ENCODE measurements around the gene AGFG1.

The AGFG1 gene

GRCh38 chr2:227566012-227566411 is 94.1 kb downstream of the AGFG1 start:
- Histone ChIP-seq H3K9ac (ENCODE audit: low read depth, low read length) (no peak overlapping the region), H3K27me3 (ENCODE audit: insufficient read depth, low read length) (no peaks in the 10 kb centered on the region), H3K4me1 (ENCODE audit: insufficient read depth, low read length) (no peaks in the 10 kb centered on the region; the same call in 1 of the 2 replicates), H3K4me3 (ENCODE audit: low read length) (no peak overlapping the region), H3K27ac (ENCODE audit: low read length) (no peak overlapping the region), H3K36me3 (ENCODE audit: insufficient read depth, low read depth, low read length) (no peaks in the 10 kb centered on the region), H3K9me3 (ENCODE audit: insufficient read depth, low read depth, low read length) (no peaks in the 10 kb centered on the region)

- no peaks in the 10 kb centered on the region for H3K36me3 ChIP-seq (ENCODE audit: insufficient read depth, low read depth, low read length)
- no peak overlapping the region for H3K9ac ChIP-seq (ENCODE audit: low read depth, low read length)
- no peak overlapping the region for H3K4me3 ChIP-seq (ENCODE audit: low read length)
- H3K4me1 ChIP-seq (ENCODE audit: insufficient read depth, low read length), result no peaks in the 10 kb centered on the region; the same call in 1 of the 2 replicates
- no peaks in the 10 kb centered on the region for H3K9me3 ChIP-seq (ENCODE audit: insufficient read depth, low read depth, low read length)
- no peaks in the 10 kb centered on the region for H3K27me3 ChIP-seq (ENCODE audit: insufficient read depth, low read length)
- H3K27ac ChIP-seq (ENCODE audit: low read length), result no peak overlapping the region
Measured at GRCh38 chr2:227568852-227569169, 96.9 kb downstream of the AGFG1 start.

GRCh38 chr2:227570615-227571014 is 98.7 kb downstream of the AGFG1 start:
- Histone ChIP-seq H3K36me3 (ENCODE audit: insufficient read depth, low read depth, low read length) (no peaks in the 10 kb centered on the region), H3K9me3 (ENCODE audit: insufficient read depth, low read depth, low read length) (no peaks in the 10 kb centered on the region), H3K27me3 (ENCODE audit: insufficient read depth, low read length) (no peaks in the 10 kb centered on the region), H3K9ac (ENCODE audit: low read depth, low read length) (no peak overlapping the region), H3K27ac (ENCODE audit: low read length) (no peak overlapping the region), H3K4me1 (ENCODE audit: insufficient read depth, low read length) (no peaks in the 10 kb centered on the region), H3K4me3 (ENCODE audit: low read length) (no peak overlapping the region)

- H3K27ac ChIP-seq (ENCODE audit: low read length), result no peak overlapping the region
- no peak overlapping the region for H3K4me3 ChIP-seq (ENCODE audit: low read length)
- H3K9ac ChIP-seq (ENCODE audit: low read depth, low read length), result no peak overlapping the region
- H3K36me3 ChIP-seq (ENCODE audit: insufficient read depth, low read depth, low read length), result no peaks in the 10 kb centered on the region
- H3K27me3 ChIP-seq (ENCODE audit: insufficient read depth, low read length), result no peaks in the 10 kb centered on the region
- H3K9me3 ChIP-seq (ENCODE audit: insufficient read depth, low read depth, low read length), result no peaks in the 10 kb centered on the region
- H3K4me1 ChIP-seq (ENCODE audit: insufficient read depth, low read length), result peaks cover 11% of the 10 kb centered on the region; the same call in 1 of the 2 replicates
Measured at GRCh38 chr2:227576110-227576509, 104.2 kb downstream of the AGFG1 start.

GRCh38 chr2:227576812-227577211 is 104.9 kb downstream of the AGFG1 start:
- no peaks in the 10 kb centered on the region for H3K36me3 ChIP-seq (ENCODE audit: insufficient read depth, low read depth, low read length)
- peaks cover 11% of the 10 kb centered on the region; the same call in 1 of the 2 replicates for H3K4me1 ChIP-seq (ENCODE audit: insufficient read depth, low read length)
- no peak overlapping the region for H3K9ac ChIP-seq (ENCODE audit: low read depth, low read length)
- H3K27me3 ChIP-seq (ENCODE audit: insufficient read depth, low read length), result no peaks in the 10 kb centered on the region
- H3K4me3 ChIP-seq (ENCODE audit: low read length), result no peak overlapping the region
- H3K9me3 ChIP-seq (ENCODE audit: insufficient read depth, low read depth, low read length), result peaks cover 3% of the 10 kb centered on the region; the same call in 1 of the 2 replicates
- H3K27ac ChIP-seq (ENCODE audit: low read length), result no peak overlapping the region

- Histone ChIP-seq H3K4me1 (ENCODE audit: insufficient read depth, low read length) (peaks cover 11% of the 10 kb centered on the region; the same call in 1 of the 2 replicates), H3K36me3 (ENCODE audit: insufficient read depth, low read depth, low read length) (no peaks in the 10 kb centered on the region), H3K4me3 (ENCODE audit: low read length) (no peak overlapping the region), H3K27me3 (ENCODE audit: insufficient read depth, low read length) (no peaks in the 10 kb centered on the region), H3K9ac (ENCODE audit: low read depth, low read length) (no peak overlapping the region), H3K27ac (ENCODE audit: low read length) (no peak overlapping the region), H3K9me3 (ENCODE audit: insufficient read depth, low read depth, low read length) (peaks cover 10% of the 10 kb centered on the region; the same call in 1 of the 2 replicates)
Measured at GRCh38 chr2:227577555-227577954, 105.6 kb downstream of the AGFG1 start.

GRCh38 chr2:227578642-227579041 is 106.7 kb downstream of the AGFG1 start:
- Histone ChIP-seq H3K27ac (ENCODE audit: low read length) (no peak overlapping the region), H3K4me3 (ENCODE audit: low read length) (no peak overlapping the region), H3K27me3 (ENCODE audit: insufficient read depth, low read length) (no peaks in the 10 kb centered on the region), H3K4me1 (ENCODE audit: insufficient read depth, low read length) (peaks cover 11% of the 10 kb centered on the region; the same call in 1 of the 2 replicates), H3K36me3 (ENCODE audit: insufficient read depth, low read depth, low read length) (no peaks in the 10 kb centered on the region), H3K9me3 (ENCODE audit: insufficient read depth, low read depth, low read length) (peaks cover 16% of the 10 kb centered on the region; the same call in 1 of the 2 replicates), H3K9ac (ENCODE audit: low read depth, low read length) (no peak overlapping the region)

- H3K9me3 ChIP-seq (ENCODE audit: insufficient read depth, low read depth, low read length), result peaks cover 16% of the 10 kb centered on the region; the same call in 1 of the 2 replicates
- no peaks in the 10 kb centered on the region for H3K27me3 ChIP-seq (ENCODE audit: insufficient read depth, low read length)
- H3K9ac ChIP-seq (ENCODE audit: low read depth, low read length), result no peak overlapping the region
- H3K36me3 ChIP-seq (ENCODE audit: insufficient read depth, low read depth, low read length), result no peaks in the 10 kb centered on the region
- H3K27ac ChIP-seq (ENCODE audit: low read length), result no peak overlapping the region
- H3K4me3 ChIP-seq (ENCODE audit: low read length), result no peak overlapping the region
- peaks cover 11% of the 10 kb centered on the region; the same call in 1 of the 2 replicates for H3K4me1 ChIP-seq (ENCODE audit: insufficient read depth, low read length)
Measured at GRCh38 chr2:227579791-227580190, 107.8 kb downstream of the AGFG1 start.

GRCh38 chr2:227582369-227582768 is 110.4 kb downstream of the AGFG1 start:
- H3K9me3 ChIP-seq (ENCODE audit: insufficient read depth, low read depth, low read length), result peaks cover 16% of the 10 kb centered on the region; the same call in 1 of the 2 replicates

GRCh38 chr2:227592694-227593387 is 120.9 kb downstream of the AGFG1 start:
- no peak overlapping the region for H3K9ac ChIP-seq (ENCODE audit: low read depth, low read length)
- peaks cover 2% of the 10 kb centered on the region; the same call in 1 of the 2 replicates for H3K4me1 ChIP-seq (ENCODE audit: insufficient read depth, low read length)
- H3K4me3 ChIP-seq (ENCODE audit: low read length), result no peak overlapping the region
- H3K27me3 ChIP-seq (ENCODE audit: insufficient read depth, low read length), result no peaks in the 10 kb centered on the region
- H3K36me3 ChIP-seq (ENCODE audit: insufficient read depth, low read depth, low read length), result no peaks in the 10 kb centered on the region
- no peak overlapping the region for H3K27ac ChIP-seq (ENCODE audit: low read length)
- H3K9me3 ChIP-seq (ENCODE audit: insufficient read depth, low read depth, low read length), result no peaks in the 10 kb centered on the region

More at GRCh38 chr2:227582369-227582768, 110.4 kb downstream of the AGFG1 start:
- no peak overlapping the region for H3K27ac ChIP-seq (ENCODE audit: low read length)
- H3K4me1 ChIP-seq (ENCODE audit: insufficient read depth, low read length), result peaks cover 5% of the 10 kb centered on the region; the same call in 1 of the 2 replicates
- H3K27me3 ChIP-seq (ENCODE audit: insufficient read depth, low read length), result no peaks in the 10 kb centered on the region
- H3K4me3 ChIP-seq (ENCODE audit: low read length), result no peak overlapping the region
- no peak overlapping the region for H3K9ac ChIP-seq (ENCODE audit: low read depth, low read length)
- no peaks in the 10 kb centered on the region for H3K36me3 ChIP-seq (ENCODE audit: insufficient read depth, low read depth, low read length)

GRCh38 chr2:227595797-227596196 is 123.8 kb downstream of the AGFG1 start:
- Histone ChIP-seq H3K27me3 (ENCODE audit: insufficient read depth, low read length) (no peaks in the 10 kb centered on the region), H3K36me3 (ENCODE audit: insufficient read depth, low read depth, low read length) (no peaks in the 10 kb centered on the region), H3K27ac (ENCODE audit: low read length) (no peak overlapping the region), H3K4me1 (ENCODE audit: insufficient read depth, low read length) (peaks cover 7% of the 10 kb centered on the region; the same call in 1 of the 2 replicates), H3K4me3 (ENCODE audit: low read length) (no peak overlapping the region), H3K9me3 (ENCODE audit: insufficient read depth, low read depth, low read length) (no peaks in the 10 kb centered on the region), H3K9ac (ENCODE audit: low read depth, low read length) (no peak overlapping the region)

- H3K9me3 ChIP-seq (ENCODE audit: insufficient read depth, low read depth, low read length), result no peaks in the 10 kb centered on the region
- no peaks in the 10 kb centered on the region for H3K27me3 ChIP-seq (ENCODE audit: insufficient read depth, low read length)
- H3K9ac ChIP-seq (ENCODE audit: low read depth, low read length), result no peak overlapping the region
- H3K36me3 ChIP-seq (ENCODE audit: insufficient read depth, low read depth, low read length), result no peaks in the 10 kb centered on the region
- H3K4me3 ChIP-seq (ENCODE audit: low read length), result no peak overlapping the region
- no peak overlapping the region for H3K27ac ChIP-seq (ENCODE audit: low read length)
- peaks cover 7% of the 10 kb centered on the region; the same call in 1 of the 2 replicates for H3K4me1 ChIP-seq (ENCODE audit: insufficient read depth, low read length)
Measured at GRCh38 chr2:227597036-227597435, 125.1 kb downstream of the AGFG1 start.
